GM21526 (cell line): Measurements from ENCODE around the gene CHI3L2.

Experiments
- ATAC-seq: cut with Tn5 transposase; IDR thresholded peaks from one replicate; pipeline ENCODE4 v1.9.1; 2021; ENCODE audit warnings: moderate library complexity; ENCODE audit not compliant: unreplicated experiment, low FRiP score

CHI3L2 gene

GRCh38 chr1:111286912-111287311, 59.4 kb downstream of the CHI3L2 start:
- ATAC-seq, result no peak

- ATAC-seq, result no peak
Observed at GRCh38 chr1:111289371-111289770, 61.9 kb downstream of the CHI3L2 start.

DNA sequence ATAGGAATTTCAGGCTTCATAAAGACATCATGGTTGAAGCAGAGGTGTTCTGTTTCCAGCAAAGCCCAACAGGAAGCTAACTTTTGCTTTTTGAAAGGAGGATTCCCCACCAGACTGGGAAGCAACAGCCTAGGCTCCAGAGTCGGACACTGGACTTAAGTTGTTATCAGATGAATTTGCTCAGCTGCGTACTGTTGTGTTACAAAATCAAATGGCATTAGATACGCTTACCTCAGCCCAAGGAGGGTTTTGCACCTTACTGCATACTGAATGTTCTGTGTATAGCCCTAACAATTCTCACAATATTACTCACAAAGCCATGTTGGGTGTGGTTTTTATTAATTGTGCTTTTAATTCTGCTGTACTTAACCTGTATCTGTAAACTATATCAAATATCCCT, 62.6 kb downstream of the CHI3L2 start:
- no peak for ATAC-seq

GRCh38 chr1:111290630-111291029, 63.1 kb downstream of the CHI3L2 start, which contains the start of gene CHIA:
TSS of gene CHIA (plus strand) at chr1:111290851. CDS start at chr1:111310468, 19,617 bp downstream.
- ATAC-seq, result no peak
